Retinal pigment epithelial cell (primary cell): ENCODE data around the gene MYH15.

Source experiments
- DNase-seq: peaks from one replicate; pipeline ENCODE4 v3.0.0-alpha.2; 2010; ENCODE audit warnings: low read depth
- H3K4me3 ChIP-seq: 2 replicates; pipeline ENCODE4 v1.5.1; 2011; ENCODE audit warnings: mild to moderate bottlenecking, low read length, control low read depth, moderate library complexity
- TF ChIP-seq, protein P1 (sequence below): conservative IDR thresholded peaks from 2 replicates; pipeline ENCODE4 v1.5.1; 2011; ENCODE audit warnings: low read depth, low read length, control low read depth, inconsistent platforms

MYH15 gene

DNA sequence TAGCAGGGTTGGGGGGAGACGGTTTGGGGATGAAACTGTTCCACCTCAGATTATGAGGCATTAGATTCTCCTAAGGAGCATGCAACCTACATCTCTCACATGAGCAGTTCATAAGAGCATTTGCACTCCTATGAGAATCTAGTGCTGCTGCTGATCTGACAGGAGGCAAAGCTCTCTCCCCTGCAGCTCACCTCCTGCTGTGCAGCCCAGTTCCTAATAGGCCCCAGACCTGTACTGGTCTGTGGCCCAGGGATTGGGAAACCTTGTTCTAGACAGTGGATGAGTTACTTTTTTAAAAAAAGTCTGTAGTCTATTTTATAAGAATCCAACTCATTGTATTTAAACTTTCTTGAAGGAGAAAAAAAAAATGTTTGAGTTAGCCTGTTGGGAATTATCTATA, 114.1 kb downstream of the MYH15 start:
- DNase-seq: no peak
- H3K4me3 ChIP-seq: no peak overlapping the region
- TF ChIP-seq, protein P1, sequence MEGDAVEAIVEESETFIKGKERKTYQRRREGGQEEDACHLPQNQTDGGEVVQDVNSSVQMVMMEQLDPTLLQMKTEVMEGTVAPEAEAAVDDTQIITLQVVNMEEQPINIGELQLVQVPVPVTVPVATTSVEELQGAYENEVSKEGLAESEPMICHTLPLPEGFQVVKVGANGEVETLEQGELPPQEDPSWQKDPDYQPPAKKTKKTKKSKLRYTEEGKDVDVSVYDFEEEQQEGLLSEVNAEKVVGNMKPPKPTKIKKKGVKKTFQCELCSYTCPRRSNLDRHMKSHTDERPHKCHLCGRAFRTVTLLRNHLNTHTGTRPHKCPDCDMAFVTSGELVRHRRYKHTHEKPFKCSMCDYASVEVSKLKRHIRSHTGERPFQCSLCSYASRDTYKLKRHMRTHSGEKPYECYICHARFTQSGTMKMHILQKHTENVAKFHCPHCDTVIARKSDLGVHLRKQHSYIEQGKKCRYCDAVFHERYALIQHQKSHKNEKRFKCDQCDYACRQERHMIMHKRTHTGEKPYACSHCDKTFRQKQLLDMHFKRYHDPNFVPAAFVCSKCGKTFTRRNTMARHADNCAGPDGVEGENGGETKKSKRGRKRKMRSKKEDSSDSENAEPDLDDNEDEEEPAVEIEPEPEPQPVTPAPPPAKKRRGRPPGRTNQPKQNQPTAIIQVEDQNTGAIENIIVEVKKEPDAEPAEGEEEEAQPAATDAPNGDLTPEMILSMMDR: no peak

DNA sequence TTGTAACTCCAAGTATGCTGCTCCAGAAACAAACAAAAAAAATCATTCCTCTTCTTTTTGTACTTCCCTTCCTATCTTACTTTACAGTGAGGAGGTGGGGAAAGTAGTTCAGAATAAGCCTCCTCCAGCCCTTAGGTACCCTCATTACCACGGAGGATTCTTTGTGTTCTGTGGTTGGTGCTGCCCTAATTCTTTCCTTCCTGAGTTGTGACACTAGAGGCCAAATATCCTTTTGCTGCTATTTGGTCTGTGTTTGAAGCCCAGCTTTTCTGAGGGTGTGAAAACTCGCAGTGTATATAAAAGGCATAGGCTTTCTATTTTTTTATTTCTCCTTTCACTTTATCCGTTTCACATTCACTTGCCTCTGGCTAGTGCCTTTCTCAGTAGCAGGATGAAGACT, 115.8 kb downstream of the MYH15 start:
- DNase-seq: no peak
- TF ChIP-seq, protein P1: no peak
- no peak overlapping the region for H3K4me3 ChIP-seq

DNA sequence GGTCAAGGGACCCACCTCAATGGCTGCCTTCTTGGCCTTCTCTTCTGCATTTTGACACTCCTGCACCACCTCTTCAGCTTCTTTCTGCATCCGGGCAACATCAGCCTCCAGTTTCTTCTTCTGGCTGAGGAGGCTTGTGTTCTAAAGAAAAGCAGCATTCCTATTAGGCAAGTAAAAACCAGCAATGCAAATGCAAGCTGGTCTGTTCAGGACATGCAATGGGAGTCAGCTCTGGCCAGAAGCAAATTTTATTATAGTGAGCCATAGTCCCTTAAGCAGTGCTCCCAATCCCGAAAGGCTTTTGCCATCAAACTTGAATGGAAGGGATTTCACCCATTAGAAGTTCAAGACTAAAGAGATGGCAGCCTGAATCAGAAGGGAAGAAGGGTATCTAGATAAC, 116.4 kb downstream of the MYH15 start:
- DNase-seq: no peak
- no peak overlapping the region for H3K4me3 ChIP-seq
- TF ChIP-seq, protein P1: no peak

DNA sequence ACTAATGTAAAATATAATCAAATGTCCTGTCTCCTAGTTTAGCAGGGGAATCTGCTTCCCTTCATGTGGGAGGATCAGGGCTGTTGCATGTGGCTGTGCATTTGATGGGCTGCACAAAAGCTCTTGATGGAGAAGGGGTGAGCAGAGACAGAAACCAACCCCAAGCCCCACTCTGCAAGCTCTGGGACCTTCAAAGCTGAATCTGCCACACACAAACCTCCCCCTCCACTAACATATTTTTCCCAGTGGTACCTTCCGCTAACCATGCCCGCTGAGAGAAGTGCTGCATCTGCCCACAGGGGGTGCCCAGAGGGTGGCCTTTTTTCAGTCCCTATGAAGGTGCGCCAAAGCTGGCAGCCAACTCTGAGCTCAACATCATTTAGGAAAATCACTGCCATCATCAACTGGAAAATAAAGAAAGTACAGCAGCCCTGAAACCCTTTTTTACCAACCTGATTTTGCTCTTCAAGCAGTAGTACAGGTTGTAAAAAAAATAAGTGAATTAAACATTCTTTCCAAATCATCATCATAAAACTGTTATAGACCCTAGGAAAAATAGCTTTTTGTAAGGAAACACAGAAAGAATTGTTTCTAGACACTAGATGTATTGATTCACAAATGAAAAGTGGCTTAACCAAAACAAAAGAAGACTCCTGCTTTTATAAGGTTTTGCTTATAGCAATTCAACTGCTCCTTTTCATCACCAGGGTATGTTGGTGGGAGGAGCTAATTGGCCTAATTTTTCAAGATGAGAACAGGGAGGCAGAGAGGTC, 117.1 kb downstream of the MYH15 start:
- no peak overlapping the region for H3K4me3 ChIP-seq
- DNase-seq: no peak
- TF ChIP-seq, protein P1: no peak

DNA sequence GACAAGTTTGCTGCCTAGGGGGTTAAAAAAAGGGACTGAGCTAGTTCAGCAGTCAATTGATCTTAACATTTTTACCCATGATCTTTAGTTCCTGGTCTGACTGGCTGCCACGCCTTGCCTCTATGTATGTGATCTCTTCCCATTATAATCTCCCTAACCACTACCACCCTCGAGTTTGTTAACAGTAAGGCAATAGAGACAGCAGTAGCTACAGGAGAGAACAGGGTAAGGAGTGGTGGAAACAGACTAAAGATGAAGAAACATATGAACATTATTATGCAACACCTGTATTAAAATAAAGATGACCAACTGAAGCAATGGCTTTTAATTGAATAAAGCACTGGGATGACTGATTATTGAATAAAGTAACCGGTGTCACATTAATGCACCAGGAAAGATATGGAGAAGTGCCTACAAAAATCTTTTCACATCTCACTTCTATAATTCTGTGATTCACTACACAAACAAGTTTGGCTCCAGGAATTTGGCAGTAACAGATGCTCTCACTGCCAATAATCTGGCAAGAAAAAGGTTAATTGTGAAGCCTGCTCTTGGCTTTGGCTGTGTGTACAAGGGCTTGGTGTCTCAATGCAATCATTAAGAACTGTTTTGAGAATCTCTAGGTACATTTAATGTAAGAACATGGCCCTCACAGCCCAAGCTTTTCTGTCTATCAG, 118.3 kb downstream of the MYH15 start:
- no peak for DNase-seq
- TF ChIP-seq, protein P1: no peak
- H3K4me3 ChIP-seq: no peak overlapping the region

DNA sequence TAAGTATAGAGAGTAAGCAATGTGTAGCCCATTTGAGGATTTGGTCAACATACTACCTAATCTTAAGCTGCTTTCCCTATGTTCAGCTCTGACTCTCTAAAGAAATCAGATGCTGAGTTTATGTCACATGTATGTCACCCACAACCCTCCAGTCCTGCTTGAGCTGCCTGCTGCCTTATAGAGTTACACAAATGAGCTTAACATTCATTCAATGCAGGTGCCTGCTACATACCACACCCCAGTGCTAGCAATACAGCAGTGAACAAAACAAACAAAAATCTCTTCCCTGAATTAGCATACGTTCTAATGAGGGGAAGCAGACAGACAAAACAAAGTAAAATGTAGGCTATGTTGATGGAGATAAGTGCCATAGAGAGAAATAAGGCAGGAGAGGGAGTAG, 121.0 kb downstream of the MYH15 start:
- H3K4me3 ChIP-seq: no peak overlapping the region
- no peak for DNase-seq
- TF ChIP-seq, protein P1: no peak
